ENCODE measurements around the gene CIB1.
"Not testable (repeated sequence)": the region's sequence is repeated elsewhere in the genome, so short reads cannot be mapped to it uniquely, and the experiment has no call there.

Gene CIB1

DNA sequence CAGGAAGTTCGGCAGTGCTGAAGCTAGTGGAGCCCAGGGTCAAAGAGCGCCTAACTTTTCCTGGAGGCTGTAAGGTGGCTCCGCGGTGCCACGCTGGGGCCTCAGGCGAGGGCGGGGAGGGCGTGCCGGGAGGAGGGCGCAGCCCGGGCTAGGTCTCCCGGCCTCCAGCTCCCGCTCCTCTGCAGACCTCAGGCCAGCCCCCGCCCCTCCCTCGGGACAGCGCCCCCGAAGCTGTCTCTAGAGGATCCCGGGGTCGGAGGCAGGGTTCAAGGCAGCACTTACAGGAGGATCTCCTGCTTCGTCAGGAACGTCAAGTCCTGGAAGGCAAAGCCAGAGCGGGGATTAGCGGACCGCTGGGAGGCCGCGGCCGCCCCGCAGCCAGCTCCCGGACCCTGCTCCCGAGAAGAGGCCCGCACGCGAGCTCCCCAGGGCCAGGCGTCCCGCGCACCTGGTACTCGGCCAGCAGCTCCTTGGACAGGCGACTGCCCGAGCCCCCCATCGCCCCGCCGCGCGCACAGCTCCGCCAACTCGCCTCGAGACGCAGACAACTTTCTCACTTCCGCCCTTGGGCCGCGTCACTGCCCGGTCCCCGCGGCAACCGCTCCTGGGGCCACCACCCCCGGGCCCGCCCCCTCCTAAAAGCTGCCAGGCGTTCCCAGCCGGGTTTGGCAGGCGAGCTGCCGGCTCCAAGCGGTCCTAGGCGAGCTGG is at the start of gene CIB1:
Gene CIB1, minus strand, starts transcription at position 555 of the 709 bp plus-strand sequence. Its CDS starts 56 bp downstream, at position 499.
- peak; percentile 95 for DNase-seq

DNA sequence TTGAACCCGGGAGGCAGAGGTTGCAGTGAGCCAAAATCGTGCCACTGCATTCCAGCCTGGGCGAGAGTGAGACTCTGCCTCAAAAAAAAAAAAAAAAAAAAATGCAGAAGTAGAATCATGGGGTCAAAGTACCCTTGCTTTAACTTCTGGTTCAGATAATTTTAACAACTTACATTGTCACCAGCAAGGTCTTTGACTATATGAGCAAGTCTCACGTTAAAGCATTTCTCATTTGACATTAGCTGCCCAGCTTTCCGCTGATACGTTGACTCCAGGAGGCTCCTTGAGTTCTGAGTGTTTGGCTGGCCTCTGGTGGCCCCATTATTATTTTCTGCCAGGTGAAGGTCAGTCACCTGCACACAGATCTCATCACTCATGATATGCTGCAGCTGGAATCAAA is 47.9 kb upstream of the CIB1 start:
- peak; percentile 21 for DNase-seq
- in situ Hi-C loops (cut with MboI; ENCODE audit: low pct_unique_long_range_greater_than_20kb, low sequenced_read_pairs) = not testable (repeated sequence)

More for the DNA sequence above, at the start of gene CIB1:
- in situ Hi-C loops (cut with MboI; ENCODE audit: low pct_unique_long_range_greater_than_20kb, low sequenced_read_pairs) = no loop called here

- in situ Hi-C loops (cut with MboI; ENCODE audit: low pct_unique_long_range_greater_than_20kb, low sequenced_read_pairs); DNase-seq: not testable (repeated sequence)
These were observed 47.0 kb upstream of the CIB1 start for GRCh38 chr15:90280743-90281142.

DNA sequence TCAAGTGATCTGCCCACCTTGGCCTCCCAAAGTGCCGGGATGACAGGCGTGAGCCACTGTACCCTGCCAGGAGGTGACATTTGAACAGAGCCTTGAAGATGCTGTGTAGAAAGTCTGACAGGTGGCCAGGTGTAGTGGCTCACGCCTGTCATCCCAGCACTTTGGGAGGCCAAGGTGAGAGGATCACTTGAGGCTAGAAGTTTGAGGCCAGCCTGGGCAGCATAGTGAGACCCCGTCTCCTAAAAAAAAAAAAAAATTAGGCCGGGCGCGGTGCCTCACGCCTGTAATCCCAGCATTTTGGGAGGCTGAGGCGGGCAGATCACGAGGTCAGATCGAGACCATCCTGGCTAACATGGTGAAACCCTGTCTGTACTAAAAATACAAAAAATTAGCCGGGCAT is 44.7 kb upstream of the CIB1 start:
- DNase-seq; in situ Hi-C loops (cut with MboI; ENCODE audit: low pct_unique_long_range_greater_than_20kb, low sequenced_read_pairs): not testable (repeated sequence)

GRCh38 chr15:90271459-90272166 is 37.9 kb upstream of the CIB1 start:
- in situ Hi-C loops (cut with MboI; ENCODE audit: low pct_unique_long_range_greater_than_20kb, low sequenced_read_pairs) = no loop called here
- no peak for DNase-seq

DNA sequence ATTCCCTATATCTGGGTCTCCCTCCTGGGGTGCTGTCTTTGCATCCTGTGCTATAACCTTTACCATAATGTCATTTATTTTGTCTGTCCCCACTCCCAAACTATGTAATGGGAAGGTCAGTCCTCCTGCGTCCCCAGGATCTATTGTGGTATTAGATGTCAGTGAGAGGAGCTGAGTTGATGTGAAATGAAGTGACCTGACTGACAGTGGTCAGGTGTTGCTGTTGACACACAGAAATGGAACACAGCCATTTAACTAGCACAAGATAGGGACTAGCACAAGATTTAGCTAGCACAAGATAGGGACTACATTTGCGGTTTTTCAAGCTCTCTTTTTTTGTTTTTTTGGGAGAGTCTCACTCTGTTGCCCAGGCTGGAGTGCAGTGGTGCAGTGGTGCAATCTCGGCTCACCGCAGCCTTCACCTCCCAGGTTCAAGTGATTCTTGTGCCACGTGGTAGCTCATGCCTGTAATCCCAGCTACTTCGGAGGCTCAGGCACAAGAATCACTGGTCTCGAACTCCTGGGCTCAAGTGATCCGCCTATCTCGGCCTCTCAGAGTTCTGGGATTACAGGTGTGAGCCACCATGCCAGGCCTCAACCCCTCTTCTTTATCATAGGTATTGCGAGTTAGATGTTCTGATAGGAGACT is 36.9 kb upstream of the CIB1 start:
- in situ Hi-C loops (cut with MboI; ENCODE audit: low pct_unique_long_range_greater_than_20kb, low sequenced_read_pairs) = no loop called here
- no peak for DNase-seq

GRCh38 chr15:90268415-90268814 is 34.7 kb upstream of the CIB1 start:
- in situ Hi-C loops (cut with MboI; ENCODE audit: low pct_unique_long_range_greater_than_20kb, low sequenced_read_pairs) = no loop called here
- peak; percentile 15 for DNase-seq

- in situ Hi-C loops (cut with MboI; ENCODE audit: low pct_unique_long_range_greater_than_20kb, low sequenced_read_pairs) = no loop called here
- DNase-seq = peak; percentile 29
These were observed 32.7 kb upstream of the CIB1 start for GRCh38 chr15:90266485-90266884.

DNA sequence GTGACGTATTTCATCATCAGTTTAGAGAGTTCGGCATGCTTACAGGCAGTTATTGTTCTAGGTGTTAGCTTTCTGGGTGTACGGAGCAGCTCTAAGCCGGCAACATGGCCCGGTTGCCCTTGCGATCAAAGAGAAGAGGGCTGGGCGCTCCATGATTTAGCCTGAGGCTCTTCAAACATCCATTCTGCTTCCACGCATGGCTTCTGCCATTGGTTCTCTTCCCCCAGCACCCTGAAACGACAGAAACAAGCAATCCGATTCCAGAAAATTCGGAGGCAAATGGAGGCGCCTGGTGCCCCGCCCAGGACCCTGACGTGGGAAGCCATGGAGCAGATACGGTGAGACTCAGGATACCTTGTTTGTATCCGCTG is 32.3 kb upstream of the CIB1 start:
- in situ Hi-C loops (cut with MboI; ENCODE audit: low pct_unique_long_range_greater_than_20kb, low sequenced_read_pairs) = no loop called here
- no peak for DNase-seq

DNA sequence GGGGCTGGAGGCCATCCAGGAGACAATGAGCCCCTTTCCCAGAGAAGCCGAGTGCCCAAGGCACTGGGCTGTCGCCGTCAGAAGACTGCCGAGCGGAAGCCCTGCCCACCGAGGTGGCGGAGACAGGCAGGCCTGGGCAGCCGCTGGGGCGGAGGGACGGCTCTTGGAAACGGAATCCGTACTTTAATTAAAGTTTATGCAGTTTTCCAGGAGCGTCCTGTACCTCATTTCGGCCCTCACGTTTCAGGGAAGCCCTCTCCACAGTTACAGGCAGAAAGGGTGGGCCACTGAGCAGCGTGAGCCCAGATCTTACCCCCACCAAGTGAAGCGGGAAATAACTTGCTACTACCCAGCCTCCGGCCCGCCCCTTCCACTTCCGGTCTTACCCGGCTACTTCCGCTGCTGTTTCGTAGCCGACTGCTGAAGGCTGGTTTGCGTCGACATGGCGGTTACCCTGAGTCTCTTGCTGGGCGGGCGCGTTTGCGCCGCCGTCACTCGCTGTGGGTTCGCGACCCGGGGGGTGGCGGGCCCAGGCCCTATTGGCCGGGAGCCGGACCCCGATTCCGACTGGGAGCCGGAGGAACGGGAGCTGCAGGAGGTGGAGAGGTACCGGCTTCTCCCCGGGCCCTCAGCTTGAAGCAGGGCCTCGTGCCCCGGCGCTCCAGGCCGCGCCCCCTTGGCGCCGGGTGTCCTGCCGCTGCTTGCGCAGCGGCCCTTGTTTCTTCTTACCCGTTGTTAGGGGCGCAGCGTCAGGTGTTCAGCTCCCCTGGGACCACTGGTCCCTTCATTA is 31.7 kb upstream of the CIB1 start, which contains the start of gene NGRN:
Gene NGRN, plus strand, starts transcription at position 402 of the 790 bp plus-strand sequence. Its CDS starts 41 bp downstream, at position 443.
- in situ Hi-C loops (cut with MboI; ENCODE audit: low pct_unique_long_range_greater_than_20kb, low sequenced_read_pairs) = no loop called here

GRCh38 chr15:90264671-90265070 is 30.9 kb upstream of the CIB1 start:
- in situ Hi-C loops (cut with MboI; ENCODE audit: low pct_unique_long_range_greater_than_20kb, low sequenced_read_pairs) = no loop called here
- DNase-seq = peak; percentile 15

More for the DNA sequence above, 31.7 kb upstream of the CIB1 start, which contains the start of gene NGRN:
- DNase-seq = peak; percentile 95

- DNase-seq = no peak
- in situ Hi-C loops (cut with MboI; ENCODE audit: low pct_unique_long_range_greater_than_20kb, low sequenced_read_pairs) = no loop called here
These were observed 28.7 kb upstream of the CIB1 start for GRCh38 chr15:90262426-90262825.

GRCh38 chr15:90261811-90262210 is 28.1 kb upstream of the CIB1 start:
- DNase-seq = no peak

GRCh38 chr15:90260731-90261130 is 27.0 kb upstream of the CIB1 start:
- DNase-seq; in situ Hi-C loops (cut with MboI; ENCODE audit: low pct_unique_long_range_greater_than_20kb, low sequenced_read_pairs): not testable (repeated sequence)

More at GRCh38 chr15:90261811-90262210, 28.1 kb upstream of the CIB1 start:
- in situ Hi-C loops (cut with MboI; ENCODE audit: low pct_unique_long_range_greater_than_20kb, low sequenced_read_pairs) = no loop called here

GRCh38 chr15:90259524-90259923 is 25.8 kb upstream of the CIB1 start:
- in situ Hi-C loops (cut with MboI; ENCODE audit: low pct_unique_long_range_greater_than_20kb, low sequenced_read_pairs) = no loop called here
- DNase-seq = no peak

DNA sequence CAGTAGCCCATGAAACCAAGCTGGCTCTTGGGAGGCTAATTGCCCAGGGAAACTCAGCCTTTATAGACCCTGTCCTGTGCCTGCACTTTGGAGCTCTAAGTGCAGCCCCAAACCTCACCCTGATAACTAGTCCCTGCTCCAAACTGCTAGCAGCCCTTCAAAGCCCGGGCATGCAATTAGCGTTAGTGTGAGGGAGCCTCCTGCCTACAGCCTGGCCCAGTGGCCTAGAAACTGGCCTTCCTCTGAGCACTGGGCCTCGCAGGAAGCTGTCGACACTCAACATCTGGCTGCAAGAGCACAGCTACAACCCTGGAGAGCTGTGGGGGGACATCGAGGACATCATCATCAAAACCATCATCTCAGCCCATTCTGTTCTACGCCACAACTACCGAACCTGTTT is 24.0 kb upstream of the CIB1 start:
- no peak for DNase-seq

DNA sequence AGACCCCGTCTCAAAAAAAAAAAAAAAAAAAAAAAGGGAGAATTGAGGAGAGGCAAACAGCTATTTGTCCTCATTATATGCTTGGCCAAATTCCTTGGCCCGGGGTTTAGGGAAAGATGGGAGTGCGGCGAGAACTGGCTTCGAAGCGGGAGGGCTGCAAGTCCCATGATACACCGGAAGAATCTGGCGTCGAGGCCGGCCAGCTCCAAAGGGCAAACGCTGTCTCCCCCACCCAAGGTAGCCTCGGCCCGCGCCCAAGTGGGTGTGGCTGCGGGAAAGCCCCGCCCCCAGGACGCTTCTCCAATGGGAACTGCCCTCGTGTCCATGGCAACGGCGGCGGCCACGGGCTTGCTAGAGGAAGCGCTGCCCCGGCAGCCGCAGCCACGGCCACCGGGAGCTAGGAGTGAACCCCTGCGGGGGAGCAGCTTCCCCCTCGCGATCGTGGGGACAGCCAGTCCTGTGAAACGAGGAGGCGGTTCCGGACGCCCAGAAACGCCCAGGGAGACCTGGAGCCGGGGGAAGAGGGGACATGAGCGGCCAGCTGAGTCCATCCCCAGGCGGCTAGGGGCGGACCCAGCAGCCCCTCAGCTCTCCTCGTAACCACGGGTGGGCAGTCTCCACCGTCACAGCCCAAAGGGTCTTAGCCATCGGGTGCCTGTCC is 15.6 kb upstream of the CIB1 start, which contains the start of gene TTLL13:
Gene TTLL13, plus strand, starts transcription at position 354 of the 661 bp plus-strand sequence. CDS start 1,075 bp downstream, outside the sequence.
- peak; percentile 90 for DNase-seq

More for the DNA sequence above, 24.0 kb upstream of the CIB1 start:
- in situ Hi-C loops (cut with MboI; ENCODE audit: low pct_unique_long_range_greater_than_20kb, low sequenced_read_pairs) = no loop called here

GRCh38 chr15:90248789-90249202 is 15.1 kb upstream of the CIB1 start:
- in situ Hi-C loops (cut with MboI; ENCODE audit: low pct_unique_long_range_greater_than_20kb, low sequenced_read_pairs) = no loop called here
- DNase-seq = no peak

More for the DNA sequence above, 15.6 kb upstream of the CIB1 start, which contains the start of gene TTLL13:
- in situ Hi-C loops (cut with MboI; ENCODE audit: low pct_unique_long_range_greater_than_20kb, low sequenced_read_pairs) = no loop called here

All from KBM-7 (cell line).